ENCODE data around the gene SPEG.

The SPEG gene

GRCh38 chr2:219498280-219499057, 63.8 kb downstream of the SPEG start, which contains the start of gene GMPPA:
Gene GMPPA (plus strand): TSS chr2:219498891. CDS start chr2:219499976, 1,085 bp downstream.
- peak; percentile 94 for DNase-seq

DNA sequence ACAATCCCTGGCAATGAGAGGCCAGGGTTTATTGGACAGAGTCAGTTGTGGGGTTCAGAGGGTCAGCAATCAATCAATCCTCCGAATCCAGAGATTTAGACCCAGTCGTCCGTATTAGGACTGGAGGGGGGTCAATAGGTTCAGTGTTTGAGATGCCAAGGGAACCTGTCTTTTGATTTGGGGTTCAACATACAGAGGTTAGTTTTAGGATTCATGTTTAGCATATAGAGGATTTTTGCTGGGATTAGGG, 64.3 kb downstream of the SPEG start:
- DNase-seq: no peak

DNA sequence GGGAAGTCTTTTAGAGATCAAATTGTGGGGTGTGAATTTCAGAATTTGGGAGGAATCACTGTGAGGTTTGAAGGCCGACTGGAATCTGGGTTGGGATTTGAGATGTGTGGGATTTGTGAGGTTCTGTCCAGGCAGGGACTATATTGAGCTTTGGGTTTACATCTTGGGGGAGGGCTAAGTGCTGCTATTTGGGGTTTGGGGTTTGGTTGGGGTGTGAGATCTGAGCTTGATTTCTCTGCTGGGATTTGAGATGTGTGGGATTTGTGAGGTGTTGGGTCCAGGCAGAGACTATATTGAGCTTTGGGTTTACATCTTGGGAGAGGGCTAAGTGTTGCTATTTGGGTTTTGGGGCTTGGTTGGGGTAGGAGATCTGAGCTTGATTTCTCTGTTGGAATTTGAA, 64.9 kb downstream of the SPEG start:
- no peak for DNase-seq

DNA sequence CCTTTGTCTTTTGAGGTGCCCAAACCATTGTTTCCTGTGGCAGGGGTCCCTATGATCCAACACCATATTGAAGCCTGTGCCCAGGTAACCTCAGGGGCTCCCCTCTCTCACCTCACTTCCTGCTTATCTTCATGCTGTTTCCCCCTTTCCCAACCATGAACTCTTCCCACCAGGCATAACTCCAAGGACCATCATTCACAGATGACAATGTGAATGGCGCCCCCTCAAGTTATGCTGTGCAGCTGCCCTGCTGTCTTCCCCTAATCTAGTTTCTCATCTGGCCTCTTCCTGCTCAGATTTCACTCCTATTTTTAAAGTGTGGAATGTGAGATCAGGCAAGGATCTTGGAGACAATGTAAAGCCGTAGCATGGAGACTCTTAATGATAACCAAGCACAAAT, 65.5 kb downstream of the SPEG start:
- DNase-seq: no peak

DNA sequence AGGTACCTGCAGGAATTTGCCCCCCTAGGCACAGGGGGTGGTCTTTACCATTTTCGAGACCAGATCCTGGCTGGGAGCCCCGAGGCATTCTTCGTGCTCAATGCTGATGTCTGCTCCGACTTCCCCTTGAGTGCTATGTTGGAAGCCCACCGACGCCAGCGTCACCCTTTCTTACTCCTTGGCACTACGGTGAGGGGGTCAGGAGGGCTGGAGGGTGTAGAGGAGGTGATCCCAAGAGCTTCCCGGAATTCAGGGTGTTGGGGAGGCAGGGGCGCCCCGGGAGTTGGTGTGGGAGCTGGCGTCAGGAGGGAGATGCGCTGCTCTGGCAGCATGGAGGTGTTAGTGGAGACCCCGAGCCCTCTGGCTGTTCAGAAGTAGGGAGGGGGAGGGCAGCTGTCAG, 67.2 kb downstream of the SPEG start:
- DNase-seq: no peak

- DNase-seq: no peak
These were observed 68.0 kb downstream of the SPEG start for GRCh38 chr2:219502618-219503017.

DNA sequence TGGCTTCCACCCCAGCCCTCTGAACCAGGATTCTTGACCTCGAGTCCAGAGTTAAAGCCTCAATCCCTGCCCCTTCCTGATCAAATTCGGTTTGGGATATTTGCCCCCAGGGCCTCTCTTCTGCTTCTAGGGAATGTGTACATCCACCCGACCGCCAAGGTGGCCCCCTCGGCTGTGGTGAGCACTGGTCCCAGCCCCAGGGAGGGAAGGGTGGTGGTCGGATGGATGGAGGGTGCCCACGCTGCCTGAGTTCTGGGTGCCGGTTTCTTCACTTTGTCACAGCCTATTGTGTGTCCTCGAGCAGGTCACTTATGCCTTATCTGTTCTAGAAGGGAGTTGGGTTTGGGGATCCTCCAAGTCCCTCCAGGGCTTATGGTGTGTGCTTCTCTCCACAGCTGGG, 70.9 kb downstream of the SPEG start:
- no peak for DNase-seq

- DNase-seq: no peak
These were observed 71.6 kb downstream of the SPEG start for GRCh38 chr2:219506153-219506801.

GRCh38 chr2:219506802-219507526, 72.3 kb downstream of the SPEG start:
- no peak for DNase-seq

- no peak for DNase-seq
These were observed 73.2 kb downstream of the SPEG start for GRCh38 chr2:219507581-219508443.

DNA sequence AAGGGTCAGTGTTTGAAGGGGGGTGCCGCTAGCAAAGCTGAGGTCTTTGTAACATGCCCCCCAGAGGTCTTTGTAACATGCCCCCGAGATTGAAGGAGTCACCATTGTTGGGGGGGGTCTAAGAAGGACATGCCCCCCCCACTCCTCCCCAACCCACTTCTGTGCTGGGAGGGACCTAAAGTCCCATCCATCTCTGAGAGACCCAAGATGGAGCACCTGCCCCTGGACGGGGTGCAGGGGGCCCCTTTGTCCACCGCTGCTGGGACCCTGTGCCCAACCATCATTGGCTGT, 73.7 kb downstream of the SPEG start:
- no peak for DNase-seq

GRCh38 chr2:219508971-219509779, 74.5 kb downstream of the SPEG start:
- DNase-seq: no peak

DNA sequence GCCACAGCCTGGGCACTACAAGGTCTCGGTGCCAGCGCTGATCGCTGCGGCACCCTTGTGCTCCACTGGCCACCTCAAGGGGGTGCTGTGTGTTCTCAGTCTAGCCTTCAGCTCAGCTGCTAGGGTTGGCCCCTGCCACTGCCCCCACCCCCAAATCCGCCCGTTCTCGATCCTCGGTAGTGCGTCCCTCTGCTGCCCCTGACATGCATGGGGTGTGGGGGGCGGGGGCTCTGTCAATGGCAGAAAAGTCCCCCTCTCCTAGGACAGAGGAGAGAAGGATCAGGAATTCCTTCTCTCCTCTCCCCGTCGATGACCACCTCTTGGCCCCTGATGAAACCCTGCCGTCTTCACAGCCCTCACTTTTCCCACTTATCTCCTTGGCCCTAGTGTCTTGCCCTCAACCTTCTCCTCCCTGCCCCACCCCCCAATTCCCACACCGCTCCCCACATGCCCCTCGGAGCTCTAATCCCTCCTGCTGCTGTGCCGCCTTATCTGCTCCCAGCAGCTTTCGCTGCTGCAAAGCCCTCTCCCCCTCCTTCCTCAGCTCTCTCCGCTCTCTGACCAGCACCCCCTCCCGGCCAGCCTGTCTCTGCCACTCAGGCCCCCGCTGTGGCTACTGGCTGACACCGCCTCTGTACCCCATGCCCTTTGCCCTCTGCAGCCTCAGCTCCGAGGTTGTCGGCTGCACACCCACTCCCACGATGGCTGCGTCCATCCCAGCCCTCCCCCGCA, 75.3 kb downstream of the SPEG start:
- no peak for DNase-seq

- DNase-seq: no peak
These were observed 76.0 kb downstream of the SPEG start for GRCh38 chr2:219510512-219511135.

- DNase-seq: no peak
These were observed 77.1 kb downstream of the SPEG start for GRCh38 chr2:219511547-219512325.

DNA sequence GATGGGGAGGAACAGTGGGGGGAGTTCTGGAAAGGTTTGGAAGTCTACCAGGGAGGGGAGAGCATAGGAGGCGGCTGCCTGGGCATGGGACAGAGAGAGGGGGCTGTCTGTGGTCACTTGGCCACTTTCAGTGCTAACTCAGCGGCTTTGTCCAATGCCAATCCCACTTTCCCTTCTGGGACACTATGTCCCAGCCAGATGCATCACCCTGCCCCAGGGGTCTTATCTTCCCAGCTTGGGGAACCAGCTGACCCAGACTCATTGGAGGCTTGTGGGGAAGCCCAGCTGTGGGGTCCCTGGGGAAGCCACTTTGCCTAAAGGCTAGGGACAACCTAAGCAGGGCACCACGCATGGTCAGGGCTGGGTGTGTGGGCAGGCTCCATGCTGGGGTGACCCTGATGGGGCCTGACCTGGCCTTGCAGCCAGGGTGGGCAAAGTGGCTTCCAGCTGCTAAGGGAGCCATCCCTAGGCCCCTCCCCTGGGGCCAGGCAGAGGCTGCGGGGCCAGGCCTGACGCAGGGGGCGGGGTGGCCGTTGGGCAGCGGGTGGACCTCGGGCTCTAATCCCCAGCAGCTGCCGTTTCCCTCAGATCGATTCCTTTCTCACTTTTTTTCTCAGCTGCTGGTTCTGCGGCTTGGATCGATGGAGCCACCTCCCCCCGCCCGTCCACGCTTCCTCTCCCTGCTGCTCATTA, 78.0 kb downstream of the SPEG start:
- no peak for DNase-seq

- no peak for DNase-seq
These were observed 79.1 kb downstream of the SPEG start for GRCh38 chr2:219513787-219514186.

DNA sequence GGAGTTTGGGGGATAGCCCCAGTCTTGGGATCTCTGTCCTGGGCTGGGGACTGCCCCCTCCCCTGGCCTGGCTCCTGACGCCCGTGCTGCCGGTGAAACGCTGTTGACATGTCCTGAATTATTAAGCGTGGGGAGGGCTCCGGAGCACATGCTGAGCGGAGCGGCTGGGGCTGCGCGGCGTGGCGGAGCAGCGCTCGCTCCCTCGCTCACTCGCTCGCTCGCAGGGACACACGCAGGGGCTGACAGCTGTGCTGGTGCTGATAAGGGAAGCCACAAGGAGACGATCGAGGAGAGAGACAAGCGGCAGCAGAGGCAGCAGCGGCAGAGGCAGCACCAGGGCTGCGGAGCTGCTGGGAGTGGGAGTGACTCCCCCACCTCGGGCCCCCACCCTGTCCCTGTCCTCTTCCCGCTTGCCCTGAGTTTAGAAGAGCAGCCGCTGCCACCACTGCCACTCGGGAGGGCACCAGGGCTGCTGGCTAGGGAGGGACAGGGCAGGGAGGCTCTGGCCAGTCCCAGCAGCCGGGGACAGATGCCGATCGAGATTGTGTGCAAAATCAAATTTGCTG, 79.6 kb downstream of the SPEG start, which contains the start of gene ASIC4:
ASIC4 (plus strand) TSS at position 287 of the 566 bp plus-strand sequence; CDS start at position 530, 243 bp downstream.
- DNase-seq: no peak

- no peak for DNase-seq
These were observed 80.2 kb downstream of the SPEG start for GRCh38 chr2:219514836-219515235.

All from T1000 (cell line).